HCT116 (cell line): ENCODE data around the gene XKR3.
"Not testable (repeated sequence)": the region's sequence is repeated elsewhere in the genome, so short reads cannot be mapped to it uniquely, and the experiment has no call there.

Experiments used
- POLR2A ChIP-seq: IDR thresholded peaks from 2 replicates; pipeline ENCODE4 v1.7.0; 2011; ENCODE audit warnings: borderline replicate concordance; ENCODE audit not compliant: insufficient read depth, insufficient read length; ENCODE audit errors: extremely low read depth
- TF ChIP-seq, protein P1 (sequence below): IDR thresholded peaks from 2 replicates; pipeline ENCODE4 v1.6.1; 2012; ENCODE audit warnings: low read depth

DNA sequence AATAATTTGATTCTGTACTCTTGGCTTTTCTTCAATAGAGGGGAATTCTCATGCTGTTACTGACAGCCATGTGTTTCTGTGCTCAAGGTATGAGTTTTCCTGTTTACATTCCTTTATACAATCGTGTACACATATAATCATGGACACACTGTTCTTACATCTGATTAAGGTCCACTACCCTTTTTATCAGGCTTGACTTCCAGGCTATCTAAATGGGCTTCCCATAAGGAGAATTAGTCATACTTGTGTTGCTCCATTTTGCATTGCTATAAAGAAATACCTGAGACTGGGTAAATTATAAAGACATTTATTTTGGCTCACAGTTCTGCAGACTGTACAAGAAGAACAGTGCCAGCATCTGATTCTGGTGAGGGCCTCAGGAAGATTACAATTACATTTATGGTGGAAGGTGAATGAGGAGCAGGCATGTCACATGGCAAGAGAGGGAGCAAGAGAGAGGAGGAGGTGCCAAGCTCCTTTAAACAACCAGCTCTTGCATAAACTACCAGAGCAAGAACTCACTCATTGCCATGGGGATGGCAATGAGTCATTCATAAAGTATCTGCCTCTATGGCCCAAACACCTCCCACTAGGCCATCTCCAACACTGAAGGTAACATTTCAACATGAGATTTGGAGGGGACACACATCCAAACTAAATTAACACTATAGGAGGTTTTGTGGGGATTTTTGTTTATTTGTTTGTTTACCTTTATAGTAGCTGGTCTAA, 26.2 kb upstream of the XKR3 start:
- TF ChIP-seq, protein P1, sequence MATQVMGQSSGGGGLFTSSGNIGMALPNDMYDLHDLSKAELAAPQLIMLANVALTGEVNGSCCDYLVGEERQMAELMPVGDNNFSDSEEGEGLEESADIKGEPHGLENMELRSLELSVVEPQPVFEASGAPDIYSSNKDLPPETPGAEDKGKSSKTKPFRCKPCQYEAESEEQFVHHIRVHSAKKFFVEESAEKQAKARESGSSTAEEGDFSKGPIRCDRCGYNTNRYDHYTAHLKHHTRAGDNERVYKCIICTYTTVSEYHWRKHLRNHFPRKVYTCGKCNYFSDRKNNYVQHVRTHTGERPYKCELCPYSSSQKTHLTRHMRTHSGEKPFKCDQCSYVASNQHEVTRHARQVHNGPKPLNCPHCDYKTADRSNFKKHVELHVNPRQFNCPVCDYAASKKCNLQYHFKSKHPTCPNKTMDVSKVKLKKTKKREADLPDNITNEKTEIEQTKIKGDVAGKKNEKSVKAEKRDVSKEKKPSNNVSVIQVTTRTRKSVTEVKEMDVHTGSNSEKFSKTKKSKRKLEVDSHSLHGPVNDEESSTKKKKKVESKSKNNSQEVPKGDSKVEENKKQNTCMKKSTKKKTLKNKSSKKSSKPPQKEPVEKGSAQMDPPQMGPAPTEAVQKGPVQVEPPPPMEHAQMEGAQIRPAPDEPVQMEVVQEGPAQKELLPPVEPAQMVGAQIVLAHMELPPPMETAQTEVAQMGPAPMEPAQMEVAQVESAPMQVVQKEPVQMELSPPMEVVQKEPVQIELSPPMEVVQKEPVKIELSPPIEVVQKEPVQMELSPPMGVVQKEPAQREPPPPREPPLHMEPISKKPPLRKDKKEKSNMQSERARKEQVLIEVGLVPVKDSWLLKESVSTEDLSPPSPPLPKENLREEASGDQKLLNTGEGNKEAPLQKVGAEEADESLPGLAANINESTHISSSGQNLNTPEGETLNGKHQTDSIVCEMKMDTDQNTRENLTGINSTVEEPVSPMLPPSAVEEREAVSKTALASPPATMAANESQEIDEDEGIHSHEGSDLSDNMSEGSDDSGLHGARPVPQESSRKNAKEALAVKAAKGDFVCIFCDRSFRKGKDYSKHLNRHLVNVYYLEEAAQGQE = not testable (repeated sequence)
- not testable (repeated sequence) for TF ChIP-seq POLR2A
